HG03571 (cell line): ENCODE measurements around the gene TGM3.

ENCODE experiments used
- ATAC-seq: cut with Tn5 transposase; IDR thresholded peaks from one replicate; pipeline ENCODE4 v1.9.1; 2021; ENCODE audit not compliant: unreplicated experiment

Gene TGM3

DNA sequence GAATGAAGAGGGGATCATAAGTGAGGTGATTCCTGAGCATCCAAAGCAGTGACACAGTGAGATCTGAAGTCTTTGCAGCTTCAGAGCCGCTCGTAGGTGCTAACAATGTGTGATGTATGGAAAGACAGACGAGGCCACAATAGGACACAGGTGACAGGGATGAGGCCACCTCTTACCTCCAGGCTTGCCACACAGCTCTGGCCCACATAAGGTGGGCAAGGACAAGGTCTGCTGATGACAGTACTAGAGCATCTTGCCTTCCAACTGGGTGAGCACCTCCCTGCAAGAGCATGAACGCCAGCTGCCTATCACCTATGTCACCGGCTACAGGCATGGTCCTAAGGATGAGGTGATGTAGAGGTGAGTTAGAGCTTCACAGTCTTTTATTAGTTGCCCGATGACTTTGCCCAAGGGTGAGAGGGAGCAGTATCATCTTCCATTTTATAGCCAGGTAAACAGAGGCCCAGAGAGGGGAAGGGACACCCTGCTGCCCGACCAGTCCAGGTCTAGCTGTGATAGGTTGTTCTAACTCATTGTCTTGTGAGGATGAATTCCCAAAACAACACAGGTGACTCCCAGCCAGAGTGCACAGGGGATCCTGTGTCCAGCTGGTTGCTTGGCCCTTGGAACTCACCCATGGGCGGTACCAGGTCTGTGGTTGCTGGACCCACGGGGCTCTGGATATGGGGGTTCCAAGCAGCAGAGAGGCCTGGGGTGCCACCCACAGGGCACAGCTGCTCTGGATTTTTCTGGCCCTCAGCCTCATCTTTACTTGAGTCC, 78.7 kb downstream of the TGM3 start:
- no peak for ATAC-seq

DNA sequence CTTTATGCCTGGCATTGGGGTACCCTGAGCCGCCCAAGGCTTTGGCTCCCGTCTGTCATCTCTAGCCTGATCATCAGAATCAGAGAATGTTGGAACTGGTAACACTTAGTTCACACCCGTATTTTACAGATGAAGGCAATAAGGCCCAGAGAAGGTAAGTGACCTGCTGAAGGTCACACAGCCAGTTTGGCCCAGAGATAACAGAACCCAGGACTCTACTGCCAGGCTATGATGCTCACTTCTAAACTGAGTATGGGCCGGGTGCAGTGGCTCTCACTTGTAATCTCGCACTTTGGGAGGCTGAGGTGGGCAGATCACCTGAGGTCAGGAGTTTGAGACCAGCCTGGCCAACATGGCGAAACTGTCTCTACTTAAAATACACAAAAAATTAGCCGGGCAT, 83.1 kb downstream of the TGM3 start:
- no peak for ATAC-seq

- ATAC-seq = no peak
Observed at GRCh38 chr20:2379511-2380229, 83.9 kb downstream of the TGM3 start.

- ATAC-seq = no peak
Observed at GRCh38 chr20:2380601-2381000, 84.8 kb downstream of the TGM3 start, which contains the start of gene TGM6. Gene TGM6, plus strand, starts transcription at chr20:2380901. Its CDS starts 68 bp downstream, at chr20:2380969.

DNA sequence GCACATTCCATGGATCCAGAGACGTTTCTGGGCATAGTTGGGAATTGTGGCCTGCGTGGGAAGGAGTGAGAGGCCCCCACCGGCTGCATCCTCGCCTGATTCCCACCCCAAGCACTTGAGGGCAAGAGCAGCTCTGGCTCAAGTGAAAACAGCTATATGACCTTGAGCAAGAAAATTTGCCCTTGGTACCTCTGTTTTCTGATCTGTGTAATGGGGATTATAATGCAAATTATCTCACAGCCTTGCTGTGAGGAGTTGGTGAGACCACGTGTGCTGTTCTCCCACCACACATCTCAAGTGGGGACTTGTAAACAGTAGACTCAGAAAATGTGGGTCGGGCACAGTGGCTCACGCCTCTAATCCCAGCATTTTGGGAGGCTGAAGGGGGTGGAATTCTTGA, 85.5 kb downstream of the TGM3 start:
- ATAC-seq = no peak

DNA sequence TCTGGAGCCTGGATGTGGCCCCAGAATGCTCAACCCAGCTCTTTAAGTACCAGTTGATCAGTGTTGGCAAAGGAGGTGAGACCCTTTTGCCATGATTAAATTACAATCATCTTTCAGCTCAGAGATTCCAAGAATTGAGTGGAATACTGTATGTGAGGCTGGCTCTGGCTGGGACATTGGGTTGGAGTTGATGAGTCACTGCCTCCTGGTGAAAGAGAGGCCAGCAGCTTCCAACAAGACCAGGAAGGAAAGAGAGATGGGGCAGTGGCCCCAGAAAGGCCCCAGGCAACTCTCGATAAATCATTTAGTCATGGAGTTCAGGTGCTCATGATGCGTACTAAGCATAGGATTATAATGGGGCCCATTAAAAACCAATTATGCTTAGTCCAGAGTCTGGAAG, 87.0 kb downstream of the TGM3 start:
- ATAC-seq = no peak

DNA sequence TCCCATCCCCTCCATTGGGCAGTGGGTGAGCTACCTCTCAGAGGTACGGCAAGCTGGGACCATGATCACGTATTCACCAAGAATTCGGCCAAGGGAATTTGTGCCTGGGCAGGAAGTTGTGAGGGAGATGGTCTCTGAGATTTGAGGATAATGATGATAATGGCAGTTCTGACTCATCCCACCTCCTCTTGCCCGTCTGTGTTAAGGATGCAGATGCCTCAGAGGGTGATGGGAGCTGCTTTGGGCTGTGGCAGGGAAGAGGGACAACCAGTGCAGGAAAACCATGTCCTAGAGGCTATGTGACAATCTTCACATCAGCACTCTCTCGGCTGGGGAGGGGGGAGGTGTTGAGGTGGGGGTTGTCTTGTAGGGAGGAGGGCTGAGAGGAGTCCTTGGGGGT, 89.2 kb downstream of the TGM3 start:
- no peak for ATAC-seq

DNA sequence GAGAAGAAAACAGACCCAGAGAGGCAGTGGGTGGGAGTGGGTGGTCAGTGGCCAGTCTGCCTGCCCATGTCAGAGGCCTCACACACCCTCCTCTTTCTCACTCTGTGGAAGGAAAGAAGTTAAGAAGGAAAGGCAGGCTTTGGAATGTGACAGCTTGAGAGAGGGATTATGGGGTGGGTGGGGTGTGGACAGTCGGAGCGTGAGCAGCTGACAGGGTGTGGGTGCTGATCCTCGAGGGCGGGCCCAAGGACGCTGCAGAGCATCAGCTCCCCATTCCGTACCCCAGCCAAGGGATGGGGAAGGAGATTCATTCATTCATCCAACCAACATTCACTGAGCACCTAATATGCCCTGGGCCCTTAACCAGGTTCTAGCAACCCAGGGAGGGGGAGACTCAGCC, 89.7 kb downstream of the TGM3 start:
- no peak for ATAC-seq

- no peak for ATAC-seq
Observed at GRCh38 chr20:2386516-2387179, 90.8 kb downstream of the TGM3 start.

GRCh38 chr20:2387180-2387577, 91.4 kb downstream of the TGM3 start:
- ATAC-seq = no peak

GRCh38 chr20:2387580-2387979, 91.8 kb downstream of the TGM3 start:
- no peak for ATAC-seq
